Suprapubic skin (tissue), 4 donors: ENCODE measurements around the gene TIGD3. TPM values are rescaled to one million over a fixed set of nuclear protein-coding genes. Genes with fewer than 3 reads are reported as not detected.

ENCODE experiments used
- DNase-seq, 2 donors: peaks; one replicate each; pipeline ENCODE4 v3.0.0-alpha.2; 2019; ENCODE audit warnings: low spot score in 2 of 2
- H3K27ac ChIP-seq: fragments of 200-600 bp; sonication (generic); one replicate; pipeline ENCODE4 v1.5.1; 2019
- H3K27me3 ChIP-seq: fragments of 200-600 bp; sonication (generic); one replicate; pipeline ENCODE4 v1.5.1; 2019
- H3K36me3 ChIP-seq: fragments of 200-600 bp; sonication (generic); one replicate; pipeline ENCODE4 v1.5.1; 2019
- H3K4me1 ChIP-seq: fragments of 200-600 bp; sonication (generic); one replicate; pipeline ENCODE4 v1.5.1; 2019
- H3K4me3 ChIP-seq: fragments of 200-600 bp; sonication (generic); one replicate; pipeline ENCODE4 v1.5.1; 2019; ENCODE audit warnings: mild to moderate bottlenecking
- H3K9me3 ChIP-seq: fragments of 200-600 bp; sonication (generic); one replicate; pipeline ENCODE4 v1.5.1; 2019
- CTCF ChIP-seq, 2 donors: fragments of 200-600 bp in 1 of 2; fragments of 450-650 bp in 1 of 2; sonication (generic) in 1 of 2; IDR thresholded peaks; one replicate each; pipeline ENCODE4 v1.5.1; 2016 to 2019; ENCODE audit warnings: antibody characterized with exemption in 2 of 2, mild to moderate bottlenecking in 1 of 2, moderate library complexity in 1 of 2
- EP300 ChIP-seq: sonication (generic); formaldehyde crosslinking; IDR thresholded peaks from one replicate; pipeline ENCODE4 v1.6.1; 2017; ENCODE audit warnings: antibody characterized with exemption
- POLR2A ChIP-seq, 2 donors: fragments of 450-650 bp; IDR thresholded peaks; one replicate each; pipeline ENCODE4 v1.6.1; 2017; ENCODE audit warnings: antibody characterized with exemption in 2 of 2, mild to moderate bottlenecking in 2 of 2, moderate library complexity in 2 of 2
- POLR2AphosphoS5 ChIP-seq, 3 donors: sonication (generic); formaldehyde crosslinking; IDR thresholded peaks; one replicate each; pipeline ENCODE4 v1.6.1; 2017; ENCODE audit warnings: antibody characterized with exemption in 3 of 3
- WGBS: methylation state at CpG from one replicate; pipeline ENCODE4 v1.1.5; 2018; 5-methylcytosine and 5-hydroxymethylcytosine counted together
- total RNA-seq, 4 donors: library from RNA; depleted of rRNA; stranded (reverse); fragments of >200 nt; gene quantifications; one replicate each; pipeline ENCODE4 v1.1.0, GENCODE V29; 2016

TIGD3 gene
- total RNA-seq, 4 donors from 2014 or later: 0.32 to 0.76 (median 0.64) TPM; not detected in 1

- peak; percentile 95 to 97 for DNase-seq
- Histone ChIP-seq H3K27me3 (no peaks in the 10 kb centered on the region), H3K27ac (peak within 1 kb of the TSS; percentile 96), H3K9me3 (no peaks in the 10 kb centered on the region), H3K36me3 (no peaks in the 10 kb centered on the region), H3K4me1 (peaks cover 95% of the 10 kb centered on the region), H3K4me3 (peak within 1 kb of the TSS; percentile 74)
- TF ChIP-seq POLR2AphosphoS5 (IDR thresholded peaks at IDR 0.05) (peak in 2 of 3 donors; percentile 28 to 58), POLR2A (IDR thresholded peaks at IDR 0.05) (peak in 1 of 2 donors; percentile 84), CTCF (IDR thresholded peaks at IDR 0.05) (no peak)
- WGBS: 0% methylated on average over 15 of the region's 76 CpGs
Measured at GRCh38 chr11:65386307-65387140, 32.0 kb downstream of the TIGD3 start, which contains the start of gene FRMD8. FRMD8 (plus strand) TSS chr11:65386637; CDS start chr11:65387037, 400 bp downstream.

GRCh38 chr11:65388731-65389130 lies 34.2 kb downstream of the TIGD3 start:
- WGBS: 87% methylated on average over 4 of the region's 4 CpGs
- TF ChIP-seq CTCF (IDR thresholded peaks at IDR 0.05) (no peak), POLR2AphosphoS5 (IDR thresholded peaks at IDR 0.05) (no peak), EP300 (no peak), POLR2A (IDR thresholded peaks at IDR 0.05) (no peak)
- Histone ChIP-seq H3K4me3 (peak overlapping the region; percentile 74), H3K27ac (peak overlapping the region; percentile 96), H3K36me3 (peaks cover 19% of the 10 kb centered on the region), H3K27me3 (no peaks in the 10 kb centered on the region), H3K9me3 (no peaks in the 10 kb centered on the region), H3K4me1 (peaks cover 89% of the 10 kb centered on the region)
- no peak for DNase-seq

- Histone ChIP-seq H3K27me3 (no peaks in the 10 kb centered on the region), H3K9me3 (no peaks in the 10 kb centered on the region), H3K4me1 (peaks cover 81% of the 10 kb centered on the region), H3K4me3 (peak overlapping the region; percentile 5), H3K36me3 (peaks cover 26% of the 10 kb centered on the region), H3K27ac (peak overlapping the region; percentile 71)
- TF ChIP-seq CTCF (IDR thresholded peaks at IDR 0.05) (no peak), EP300 (no peak), POLR2A (IDR thresholded peaks at IDR 0.05) (no peak), POLR2AphosphoS5 (IDR thresholded peaks at IDR 0.05) (no peak)
- 100% methylated on average over 1 of the region's 20 CpGs for WGBS
- DNase-seq: no peak
Measured at GRCh38 chr11:65389294-65389980, 34.9 kb downstream of the TIGD3 start.

- peaks cover 73% of the 10 kb centered on the region for H3K4me1 ChIP-seq
- no peak for DNase-seq
- peak overlapping the region; percentile 71 for H3K27ac ChIP-seq
- TF ChIP-seq POLR2AphosphoS5 (IDR thresholded peaks at IDR 0.05) (no peak), EP300 (no peak), CTCF (IDR thresholded peaks at IDR 0.05) (no peak), POLR2A (IDR thresholded peaks at IDR 0.05) (no peak)
- H3K36me3 ChIP-seq: peaks cover 33% of the 10 kb centered on the region
- H3K27me3 ChIP-seq: no peaks in the 10 kb centered on the region
- WGBS: 40% methylated on average over 18 of the region's 21 CpGs
- peak overlapping the region; percentile 35 for H3K4me3 ChIP-seq
- no peaks in the 10 kb centered on the region for H3K9me3 ChIP-seq
Measured at GRCh38 chr11:65390099-65390941, 35.8 kb downstream of the TIGD3 start.
